ENCODE results near the gene AIPL1. TPM values are rescaled to one million over a fixed set of nuclear protein-coding genes. Genes with fewer than 3 reads are reported as not detected.
A peak's percentile ranks its signal among the peaks of the same experiment; 100 is the strongest.

Gene AIPL1
- total and polyA plus RNA-seq, 7 donors = not detected

GRCh38 chr17:6470146-6470718 is 35.3 kb upstream of the AIPL1 start:
- Histone ChIP-seq H3K27me3 (ENCODE audit: insufficient read depth in 3 of 3, low read length in 2 of 3) (peaks cover 0 to 3% (median 0%) of the 10 kb centered on the region in 3 donors), H3K4me3 (no peak overlapping the region), H3K4me1 (no peaks in the 10 kb centered on the region), H3K9me3 (no peaks in the 10 kb centered on the region), H3K36me3 (ENCODE audit: insufficient read depth in 1 of 2, low read depth in 1 of 2) (no peaks in the 10 kb centered on the region), H3K27ac (no peak overlapping the region)
- 91 to 93% (median 92%) methylated on average over 22 to 24 of the region's 24 CpGs for WGBS, 3 donors
- DNase-seq (no peak), ATAC-seq (no peak)
- intact Hi-C loops (cut with DNase I) = loop anchor here (5.0 to 10.0 kb wide), 2 partner anchors 132 to 175 kb away; partner anchors contain the start of genes KIAA0753 (in 2 of the 2) and TXNDC17 (in 2 of the 2)
- no peak for TF ChIP-seq CTCF (IDR thresholded peaks at IDR 0.05)

GRCh38 chr17:6468051-6468790 is 33.3 kb upstream of the AIPL1 start:
- no peak for DNase-seq
- Histone ChIP-seq H3K9me3 (no peaks in the 10 kb centered on the region), H3K36me3 (ENCODE audit: insufficient read depth in 1 of 2, low read depth in 1 of 2) (no peaks in the 10 kb centered on the region), H3K27ac (no peak overlapping the region), H3K4me3 (no peak overlapping the region), H3K4me1 (no peaks in the 10 kb centered on the region), H3K27me3 (ENCODE audit: insufficient read depth in 3 of 3, low read length in 2 of 3) (peaks cover 0 to 3% (median 0%) of the 10 kb centered on the region in 3 donors)
- intact Hi-C loops (cut with DNase I) = no loop called here
- 83 to 87% (median 84%) methylated on average over 23 of the region's 23 CpGs for WGBS, 3 donors
- ATAC-seq = no peak
- no peak for TF ChIP-seq CTCF (IDR thresholded peaks at IDR 0.05)

- no peak for TF ChIP-seq CTCF (IDR thresholded peaks at IDR 0.05)
- WGBS, 3 donors = 76 to 90% (median 88%) methylated on average over 1 of the region's 1 CpG
- intact Hi-C loops (cut with DNase I) = no loop called here
- Histone ChIP-seq H3K4me1 (no peaks in the 10 kb centered on the region), H3K4me3 (no peak overlapping the region), H3K27me3 (ENCODE audit: insufficient read depth in 3 of 3, low read length in 2 of 3) (peaks cover 0 to 3% (median 0%) of the 10 kb centered on the region in 3 donors), H3K9me3 (no peaks in the 10 kb centered on the region), H3K36me3 (ENCODE audit: insufficient read depth in 1 of 2, low read depth in 1 of 2) (no peaks in the 10 kb centered on the region), H3K27ac (no peak overlapping the region)
- DNase-seq = no peak
- ATAC-seq = no peak
Measured at GRCh38 chr17:6467567-6467966, 32.6 kb upstream of the AIPL1 start.

GRCh38 chr17:6465206-6466003 is 30.5 kb upstream of the AIPL1 start:
- H3K27me3 ChIP-seq (ENCODE audit: insufficient read depth in 3 of 3, low read length in 2 of 3) = peaks cover 0 to 3% (median 0%) of the 10 kb centered on the region in 3 donors
- no peaks in the 10 kb centered on the region for H3K36me3 ChIP-seq (ENCODE audit: insufficient read depth in 1 of 2, low read depth in 1 of 2)
- DNase-seq (peak in 1 of 2 donors; percentile 16), ATAC-seq (no peak)
- H3K4me1 ChIP-seq = no peaks in the 10 kb centered on the region
- H3K9me3 ChIP-seq = no peaks in the 10 kb centered on the region
- WGBS, 3 donors = 76 to 82% (median 80%) methylated on average over 16 to 19 of the region's 19 CpGs
- no peak overlapping the region for H3K4me3 ChIP-seq
- no peak overlapping the region for H3K27ac ChIP-seq
- intact Hi-C loops (cut with DNase I) = no loop called here
- TF ChIP-seq CTCF (IDR thresholded peaks at IDR 0.05) = no peak
